ENCODE data around the gene ELFN2.
"Not testable (repeated sequence)": the region's sequence is repeated elsewhere in the genome, so short reads cannot be mapped to it uniquely, and the experiment has no call there.

The ELFN2 gene, protein sequence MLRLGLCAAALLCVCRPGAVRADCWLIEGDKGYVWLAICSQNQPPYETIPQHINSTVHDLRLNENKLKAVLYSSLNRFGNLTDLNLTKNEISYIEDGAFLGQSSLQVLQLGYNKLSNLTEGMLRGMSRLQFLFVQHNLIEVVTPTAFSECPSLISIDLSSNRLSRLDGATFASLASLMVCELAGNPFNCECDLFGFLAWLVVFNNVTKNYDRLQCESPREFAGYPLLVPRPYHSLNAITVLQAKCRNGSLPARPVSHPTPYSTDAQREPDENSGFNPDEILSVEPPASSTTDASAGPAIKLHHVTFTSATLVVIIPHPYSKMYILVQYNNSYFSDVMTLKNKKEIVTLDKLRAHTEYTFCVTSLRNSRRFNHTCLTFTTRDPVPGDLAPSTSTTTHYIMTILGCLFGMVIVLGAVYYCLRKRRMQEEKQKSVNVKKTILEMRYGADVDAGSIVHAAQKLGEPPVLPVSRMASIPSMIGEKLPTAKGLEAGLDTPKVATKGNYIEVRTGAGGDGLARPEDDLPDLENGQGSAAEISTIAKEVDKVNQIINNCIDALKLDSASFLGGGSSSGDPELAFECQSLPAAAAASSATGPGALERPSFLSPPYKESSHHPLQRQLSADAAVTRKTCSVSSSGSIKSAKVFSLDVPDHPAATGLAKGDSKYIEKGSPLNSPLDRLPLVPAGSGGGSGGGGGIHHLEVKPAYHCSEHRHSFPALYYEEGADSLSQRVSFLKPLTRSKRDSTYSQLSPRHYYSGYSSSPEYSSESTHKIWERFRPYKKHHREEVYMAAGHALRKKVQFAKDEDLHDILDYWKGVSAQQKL

DNA sequence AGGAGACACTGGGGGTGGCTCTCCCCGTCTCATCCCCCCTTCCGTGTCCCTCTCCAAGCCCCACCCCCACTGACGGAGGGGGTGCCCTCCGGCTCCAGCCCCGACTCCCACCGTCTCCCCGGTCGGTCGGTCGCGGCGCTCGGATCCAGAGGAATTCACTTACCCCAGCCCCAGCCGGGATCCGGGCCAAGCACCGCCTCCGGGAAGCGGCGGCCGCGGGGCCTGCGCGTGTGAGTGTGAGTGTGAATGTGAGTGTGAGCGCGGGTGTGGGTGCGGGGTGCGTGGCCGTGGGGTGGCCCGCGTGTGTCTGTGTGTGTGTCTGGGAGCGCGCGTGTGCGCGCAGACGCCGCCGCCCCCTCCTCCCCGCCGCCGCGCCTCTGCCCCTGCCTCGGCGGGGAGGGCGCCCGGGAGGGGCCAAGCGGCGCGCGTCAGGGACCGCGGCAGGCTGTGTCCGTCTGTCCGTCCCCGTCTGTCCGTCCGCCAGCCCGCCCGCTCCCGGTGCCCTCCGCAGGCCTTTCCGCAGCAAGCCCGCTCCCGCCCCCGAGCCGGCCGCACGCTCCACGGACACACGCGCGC, at the start of gene ELFN2:
TSS of gene ELFN2 (minus strand) at position 345 of the 576 bp plus-strand sequence. CDS start 51,945 bp downstream, outside the sequence.
- peak; percentile 17 for DNase-seq

GRCh38 chr22:37476389-37477329, 49.4 kb upstream of the ELFN2 start:
- DNase-seq = no peak

DNA sequence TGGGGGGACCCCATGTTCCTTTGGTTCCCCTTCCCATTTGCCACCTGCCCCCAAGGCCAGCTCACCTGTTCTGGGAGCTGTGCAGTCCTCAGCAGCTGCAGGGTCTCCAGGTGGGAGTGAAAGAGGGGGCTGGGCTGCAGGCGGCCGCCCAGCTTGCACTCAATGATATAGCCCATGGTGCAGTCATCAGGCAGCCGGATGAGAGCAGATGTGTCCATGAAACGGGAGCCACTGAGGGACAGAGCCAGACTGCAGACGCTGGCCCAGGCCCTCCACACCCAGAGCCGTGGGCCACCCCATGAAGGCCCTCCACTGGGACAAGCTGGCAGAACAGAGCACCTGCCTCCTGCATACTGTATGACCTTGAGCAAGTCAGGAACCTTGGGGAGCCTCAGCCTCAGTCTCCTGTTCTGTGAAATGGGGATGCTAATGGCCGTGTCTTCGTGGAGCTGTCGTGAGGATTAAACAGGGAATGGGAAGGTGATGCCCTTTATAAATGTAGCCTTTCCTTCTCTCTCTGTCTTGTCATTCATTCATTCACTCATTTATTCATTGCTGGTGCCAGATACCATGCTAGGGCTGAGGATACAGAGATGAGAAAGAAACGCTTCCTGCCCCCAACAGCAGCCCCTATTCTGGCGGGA, 47.3 kb upstream of the ELFN2 start:
- no peak for DNase-seq

DNA sequence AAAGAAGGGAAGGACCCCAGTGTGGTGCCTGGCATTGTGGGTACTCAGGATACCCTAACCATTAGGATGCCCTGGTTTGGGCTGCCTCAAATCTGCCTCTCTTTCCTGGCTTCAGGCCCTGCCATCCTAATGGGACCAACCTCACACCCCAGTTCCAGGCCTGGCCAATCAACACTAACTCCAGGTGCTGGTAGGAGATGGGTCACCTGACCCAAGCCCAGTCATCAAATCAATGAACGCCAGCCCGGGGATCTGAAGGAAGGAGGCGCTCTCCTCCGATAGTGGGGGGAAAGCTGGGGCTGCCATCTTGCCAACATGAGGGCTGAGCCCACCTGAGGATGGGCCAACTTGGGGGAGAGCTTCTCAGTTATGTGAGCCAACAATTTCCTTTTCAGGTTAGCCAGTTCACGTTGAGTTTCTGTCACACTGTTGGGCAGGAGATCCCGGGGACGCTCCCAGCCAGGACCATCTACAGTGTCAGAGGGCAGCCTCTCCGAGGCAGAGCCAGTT, 46.2 kb upstream of the ELFN2 start:
- no peak for DNase-seq

DNA sequence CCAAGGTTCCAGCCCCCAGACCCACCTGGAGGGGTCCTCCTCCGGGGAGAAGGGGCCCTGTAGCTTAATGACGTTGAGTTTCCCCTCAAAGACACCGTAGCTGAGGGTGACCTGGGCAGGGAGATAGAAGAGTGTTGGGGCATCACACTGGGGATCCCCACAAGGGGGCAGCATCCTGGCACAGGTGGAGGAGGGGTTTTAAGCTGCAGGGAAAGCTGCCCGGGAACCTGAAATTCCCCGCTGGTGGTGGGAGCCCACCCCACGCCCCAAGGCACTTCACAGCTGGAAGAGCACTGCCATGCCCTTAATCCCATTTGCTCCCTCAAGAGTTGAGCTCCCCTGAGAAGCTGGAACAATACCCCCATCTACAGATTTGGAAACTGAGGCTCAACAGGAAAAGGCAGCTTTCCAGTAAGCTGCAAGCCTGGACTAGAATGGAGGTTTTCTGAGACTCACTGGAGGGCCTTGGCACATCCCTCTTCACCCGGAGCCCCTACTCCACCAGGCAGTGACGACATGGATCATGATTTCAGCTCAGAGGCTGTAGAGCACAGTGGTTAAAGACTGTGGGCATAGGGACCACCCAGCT, 45.2 kb upstream of the ELFN2 start:
- DNase-seq = peak; percentile 51

DNA sequence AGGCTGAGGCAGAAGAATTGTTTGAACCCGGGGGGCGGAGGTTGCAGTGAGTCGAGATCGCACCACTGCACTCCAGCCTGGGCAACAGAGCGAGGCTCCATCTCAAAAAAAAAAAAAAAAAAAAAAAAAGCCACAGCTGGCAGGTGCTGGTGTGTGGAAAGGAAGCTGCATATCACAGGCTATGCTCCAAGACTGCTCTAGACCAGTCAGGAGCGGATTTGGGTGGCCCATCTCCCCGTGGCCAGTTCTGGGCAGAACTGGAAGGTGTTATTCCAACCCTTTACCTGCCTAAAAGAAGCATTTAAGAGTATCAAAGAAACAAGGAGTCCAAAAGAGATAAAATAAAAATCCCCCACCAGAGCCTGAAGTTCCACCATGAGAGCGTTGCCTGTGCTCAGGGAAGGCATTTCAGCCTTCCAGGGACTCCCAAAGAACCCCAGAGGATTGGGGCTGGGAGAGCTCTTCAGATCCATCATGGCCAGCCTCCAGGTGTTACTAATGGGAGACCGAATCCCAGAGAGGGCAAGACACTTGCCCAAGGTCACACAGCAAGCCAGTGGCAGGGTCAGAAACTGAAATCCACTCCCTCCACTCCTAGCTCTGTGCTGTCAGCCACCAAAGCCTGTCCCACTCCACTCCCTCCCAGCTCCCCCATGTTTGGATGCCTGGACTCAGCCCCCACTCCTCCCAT, 44.6 kb upstream of the ELFN2 start:
- DNase-seq = no peak

DNA sequence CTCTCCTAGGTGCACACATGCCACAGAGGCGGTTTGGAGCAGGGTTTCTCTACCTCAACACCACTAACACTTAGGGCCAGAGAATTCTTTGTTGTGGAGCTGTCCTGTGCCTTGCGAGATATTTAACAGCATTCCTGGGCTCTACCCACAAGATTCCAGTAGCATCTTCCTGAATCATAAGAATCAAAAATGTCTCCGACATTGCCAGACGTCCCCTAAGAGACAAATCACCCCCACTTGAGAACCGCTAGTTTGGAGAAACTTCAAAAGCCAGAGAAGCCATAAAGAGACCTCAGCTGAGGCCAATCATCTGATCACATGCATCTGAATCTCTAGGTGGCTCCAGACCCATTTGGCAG, 42.8 kb upstream of the ELFN2 start:
- DNase-seq = no peak

DNA sequence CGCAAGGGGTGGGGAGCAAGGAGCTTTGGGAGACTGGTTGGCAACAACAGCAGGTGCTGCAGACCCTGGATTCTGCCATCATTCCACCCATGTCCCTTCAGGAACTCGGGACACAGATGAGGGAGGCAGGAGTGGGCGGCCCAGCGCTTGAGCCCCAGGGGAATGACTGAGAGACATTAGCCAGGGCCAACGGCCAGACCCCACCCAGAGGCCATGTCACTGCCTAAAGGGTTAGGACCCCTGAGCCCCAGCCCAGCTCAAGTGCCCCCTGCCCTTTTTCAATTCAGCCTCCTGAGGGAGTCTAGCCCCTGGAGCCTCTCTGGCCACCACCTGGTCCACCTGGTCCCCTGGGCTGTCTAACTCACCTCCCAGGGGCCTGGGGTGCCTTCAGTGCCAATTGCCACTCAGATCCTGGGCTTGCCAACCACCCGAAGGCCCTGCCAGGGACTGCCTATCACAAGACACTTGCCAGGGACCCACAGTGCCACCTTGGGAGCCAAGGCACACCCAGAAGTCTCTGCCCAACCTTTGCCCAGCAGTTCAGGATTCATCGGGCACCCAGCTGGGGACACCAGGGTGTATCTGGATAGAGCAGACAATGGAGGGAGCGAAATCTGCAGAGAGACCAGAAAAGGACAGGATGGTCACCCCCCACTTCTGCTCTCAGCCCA, 42.3 kb upstream of the ELFN2 start:
- no peak for DNase-seq

- not testable (repeated sequence) for DNase-seq
These were observed 41.0 kb upstream of the ELFN2 start for GRCh38 chr22:37468201-37468695.

DNA sequence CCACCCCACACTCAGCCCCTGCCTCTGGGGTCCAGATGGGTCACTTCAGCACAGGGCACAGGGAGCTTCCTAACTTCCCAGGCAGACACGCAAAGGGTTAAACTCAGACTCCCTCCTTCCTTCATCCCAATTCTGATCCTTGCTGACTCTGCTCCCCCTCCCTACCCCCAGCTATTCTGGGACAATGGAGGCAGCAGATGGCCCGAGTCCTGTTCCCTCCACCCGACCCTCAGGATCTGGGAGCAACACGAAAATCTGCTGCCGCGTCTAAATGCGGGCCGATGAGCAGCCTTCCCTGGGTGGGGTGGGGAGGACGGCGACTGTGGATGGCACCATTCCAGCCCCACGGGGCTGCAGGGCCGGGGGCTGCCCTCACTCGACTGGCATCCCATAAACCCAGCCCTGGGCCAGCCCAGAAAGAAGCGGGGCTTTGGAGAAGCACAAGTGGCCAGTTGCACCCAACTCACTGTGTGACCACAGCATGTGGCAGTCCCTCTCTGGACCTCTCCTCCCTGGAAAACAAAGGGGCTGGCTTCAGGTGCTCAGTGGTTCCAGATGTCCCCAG, 40.2 kb upstream of the ELFN2 start:
- DNase-seq = no peak

GRCh38 chr22:37464181-37464580, 36.9 kb upstream of the ELFN2 start:
- DNase-seq = no peak

GRCh38 chr22:37462983-37463382, 35.7 kb upstream of the ELFN2 start:
- no peak for DNase-seq

GRCh38 chr22:37462436-37462835, 35.2 kb upstream of the ELFN2 start:
- DNase-seq = no peak

DNA sequence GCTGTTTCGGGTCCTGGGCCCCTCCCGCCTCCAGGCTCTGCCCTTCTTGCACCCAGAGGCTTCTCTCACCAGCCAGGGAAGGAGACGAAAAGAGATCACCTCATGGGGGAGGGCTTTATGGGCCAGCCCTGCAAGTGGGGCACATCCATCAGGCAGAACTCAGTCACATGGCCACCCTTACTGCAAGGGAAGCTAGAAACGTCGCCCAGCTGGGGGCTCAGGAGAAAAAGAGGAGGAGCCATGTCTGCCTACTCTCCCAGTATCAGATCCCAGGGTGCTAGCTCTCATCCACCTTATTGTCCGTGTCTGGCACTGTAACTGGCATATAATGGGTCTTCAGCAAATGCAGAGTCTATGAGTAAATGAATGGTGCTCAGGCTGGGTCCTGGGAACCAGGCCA, 34.7 kb upstream of the ELFN2 start:
- no peak for DNase-seq

DNA sequence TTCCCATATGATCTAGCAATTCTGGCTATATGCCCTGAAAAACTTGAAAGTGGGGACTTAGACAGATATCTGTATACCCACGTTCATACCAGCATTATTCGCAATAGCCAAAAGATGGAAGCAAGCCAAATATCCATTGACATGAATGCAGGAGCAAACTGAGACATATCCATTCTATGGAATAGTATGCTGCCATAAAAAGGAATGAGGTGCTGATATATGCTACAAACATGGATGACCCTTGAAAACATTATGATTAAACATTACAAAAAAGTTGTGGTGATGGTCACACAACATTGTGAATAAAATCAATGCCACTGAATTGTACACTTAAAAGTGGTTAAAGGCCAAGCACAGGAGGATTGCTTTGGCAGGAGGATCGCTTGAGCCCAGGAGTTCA, 33.4 kb upstream of the ELFN2 start:
- no peak for DNase-seq

DNA sequence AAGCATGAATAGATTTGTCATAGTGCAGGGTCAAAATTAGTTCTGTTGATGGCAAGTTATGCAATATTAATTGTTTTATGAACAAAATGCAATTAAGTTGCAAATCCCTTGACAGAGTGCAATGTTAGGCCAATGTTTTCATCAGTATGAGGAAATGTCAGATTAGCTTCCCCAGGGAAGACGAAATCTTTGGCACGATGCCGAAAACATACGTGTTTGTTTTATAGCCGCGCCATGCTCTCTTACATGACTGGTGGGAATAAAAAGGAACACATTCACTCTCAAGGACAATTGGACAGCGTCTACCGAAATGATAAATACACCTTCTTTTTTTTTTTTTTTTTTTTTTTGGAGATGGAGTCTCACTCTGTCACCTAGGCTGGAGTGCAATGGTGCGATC, 31.9 kb upstream of the ELFN2 start:
- no peak for DNase-seq

- DNase-seq = peak; percentile 90
These were observed 30.0 kb upstream of the ELFN2 start for GRCh38 chr22:37457093-37457893.

- DNase-seq = no peak
These were observed 29.1 kb upstream of the ELFN2 start for GRCh38 chr22:37456346-37456745.

DNA sequence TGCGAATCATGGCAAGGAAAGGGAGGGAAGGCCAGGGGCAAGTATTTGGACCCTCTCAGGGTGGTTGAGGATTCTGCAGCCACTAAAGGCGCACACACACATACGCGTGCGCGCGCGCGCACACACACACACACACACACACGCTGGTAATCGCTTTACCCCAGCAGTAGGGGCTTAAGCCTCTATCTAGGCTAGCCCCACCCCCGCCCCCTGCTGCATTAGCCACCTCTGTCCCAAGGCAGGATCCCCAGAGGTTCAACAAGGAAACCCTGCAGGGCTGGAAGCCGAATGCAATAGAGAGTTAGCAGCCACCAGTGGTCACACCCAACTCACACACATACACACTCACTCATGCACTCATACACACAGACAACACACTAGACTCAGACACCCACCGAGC, 28.6 kb upstream of the ELFN2 start:
- no peak for DNase-seq
